Stimulated activated CD4-positive, alpha-beta T cell treated with anti-CD3 and anti-CD28 coated beads, Interleukin-15, amount 100 ng/mL, for 24 hours (primary cell): ENCODE data around the gene SMAGP.
"Not testable (repeated sequence)": the region's sequence is repeated elsewhere in the genome, so short reads cannot be mapped to it uniquely, and the experiment has no call there.

ENCODE experiments used
- DNase-seq: peaks from one replicate; pipeline ENCODE4 v3.0.0-alpha.2; 2020

SMAGP gene, protein sequence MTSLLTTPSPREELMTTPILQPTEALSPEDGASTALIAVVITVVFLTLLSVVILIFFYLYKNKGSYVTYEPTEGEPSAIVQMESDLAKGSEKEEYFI

DNA sequence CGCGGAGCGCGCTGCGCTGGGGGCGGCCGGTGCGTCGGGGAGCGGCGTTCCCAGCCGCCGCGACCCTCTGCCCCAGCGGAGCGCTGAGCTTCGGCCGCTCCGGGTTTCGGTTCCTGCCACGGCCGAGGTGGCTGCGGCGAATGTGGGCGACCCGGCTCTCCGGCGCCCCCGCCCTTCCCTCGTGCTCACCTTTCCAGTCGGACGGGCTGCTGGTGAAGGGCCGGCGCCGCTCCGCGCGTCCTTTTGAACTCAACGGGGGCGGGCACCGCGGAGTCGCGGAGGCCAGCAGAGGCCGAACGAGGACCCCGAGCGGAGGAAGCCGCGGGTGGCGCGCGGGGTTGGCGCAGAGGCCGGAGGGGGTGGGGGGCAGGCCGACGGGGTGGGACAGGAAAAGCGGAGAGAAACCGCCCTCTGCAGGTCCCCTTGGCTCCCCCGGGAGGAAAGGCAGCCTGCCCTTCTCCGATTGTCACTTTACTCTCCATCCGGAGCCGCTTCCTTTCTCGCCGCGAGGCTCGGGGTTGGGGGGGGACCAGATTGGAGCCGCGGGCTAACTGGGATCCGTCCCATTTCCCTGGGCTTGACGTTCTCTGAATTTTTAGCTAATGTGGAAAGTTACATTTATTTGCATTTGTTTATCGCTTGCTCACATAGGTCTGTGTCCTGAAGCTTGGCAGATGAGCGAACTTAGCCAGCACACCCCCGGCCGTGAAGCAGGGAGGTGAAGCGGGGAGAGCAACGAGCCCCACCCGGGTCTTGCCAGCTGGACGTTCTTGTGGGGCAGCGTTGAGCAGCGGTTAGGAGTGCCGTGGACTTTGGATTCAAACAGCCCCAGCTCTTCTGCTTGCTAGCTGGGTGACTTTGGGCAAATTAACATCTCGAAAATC, at the start of gene SMAGP:
Gene SMAGP, minus strand, starts transcription at position 349 of the 884 bp plus-strand sequence. CDS start 1,137 bp downstream, outside the sequence.
- DNase-seq, result peak; percentile 61

DNA sequence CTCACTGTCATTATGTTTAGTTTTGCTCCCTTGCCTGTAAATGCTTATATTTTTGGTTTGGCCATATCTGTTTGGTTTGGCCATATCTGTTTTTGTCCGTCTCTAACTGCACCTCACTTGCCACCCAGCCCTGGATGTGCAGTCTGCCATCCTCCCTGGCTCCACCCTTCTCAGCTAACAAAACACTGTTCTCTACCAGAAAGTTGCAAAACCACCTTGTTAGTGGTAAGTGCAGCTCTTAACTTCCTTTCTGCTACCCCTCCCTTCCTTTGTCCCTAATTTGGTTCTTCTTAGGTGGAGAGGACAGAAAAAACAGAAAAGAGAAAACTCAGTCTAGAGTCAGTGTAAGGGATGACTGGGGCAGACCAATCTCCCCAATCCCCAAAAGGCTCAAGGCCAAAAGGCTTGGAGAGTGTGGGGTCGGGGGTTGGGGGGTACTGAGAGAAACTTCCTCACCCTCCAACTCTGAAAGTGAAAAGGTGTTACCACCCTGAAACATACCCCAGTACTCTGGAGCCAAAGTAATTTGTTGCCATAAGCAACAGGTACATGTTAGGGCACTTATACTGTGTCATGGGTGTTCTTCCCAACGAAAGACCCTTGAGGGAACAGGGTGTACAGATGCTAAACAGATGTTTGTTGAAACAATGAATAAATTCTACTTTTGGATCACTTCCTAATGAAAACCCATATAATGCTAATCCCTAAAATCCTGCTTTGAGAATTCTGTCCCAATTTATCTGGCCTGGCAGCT, 48.8 kb upstream of the SMAGP start:
- DNase-seq, result no peak

DNA sequence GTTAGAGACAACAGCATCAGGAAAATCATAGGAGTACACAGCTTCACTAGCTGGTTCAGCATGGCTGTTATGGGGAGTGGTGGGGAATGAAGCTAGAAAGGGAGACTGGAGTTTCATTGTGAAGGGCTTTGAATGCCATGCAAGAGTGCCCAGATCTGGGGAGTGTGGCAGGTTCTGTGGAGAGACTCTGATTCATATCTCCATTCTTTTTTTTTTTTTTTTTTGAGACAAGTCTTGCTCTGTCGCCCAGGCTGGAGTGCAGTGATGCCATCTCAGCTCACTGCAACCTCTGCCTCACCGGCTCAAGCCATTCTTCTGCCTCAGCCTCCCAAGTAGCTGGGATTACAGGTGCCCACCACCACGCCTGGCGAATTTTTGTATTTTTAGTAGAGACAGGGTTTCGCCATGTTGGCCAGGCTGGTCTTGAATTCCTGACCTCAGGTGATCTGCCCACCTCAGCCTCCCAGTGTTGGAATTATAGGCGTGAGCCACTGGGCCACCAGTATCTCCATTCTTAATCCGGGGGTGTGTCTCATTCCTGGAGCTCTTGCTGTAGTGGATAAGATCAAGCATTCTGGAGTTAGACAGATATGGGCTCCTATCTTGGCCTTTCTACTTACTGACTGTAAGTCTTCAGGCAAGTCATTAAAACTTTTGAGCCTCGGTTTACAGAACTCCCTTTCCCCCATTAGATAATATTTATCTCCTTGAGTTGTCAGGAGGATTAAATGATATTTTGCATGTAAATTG, 48.0 kb upstream of the SMAGP start:
- DNase-seq, result not testable (repeated sequence)

DNA sequence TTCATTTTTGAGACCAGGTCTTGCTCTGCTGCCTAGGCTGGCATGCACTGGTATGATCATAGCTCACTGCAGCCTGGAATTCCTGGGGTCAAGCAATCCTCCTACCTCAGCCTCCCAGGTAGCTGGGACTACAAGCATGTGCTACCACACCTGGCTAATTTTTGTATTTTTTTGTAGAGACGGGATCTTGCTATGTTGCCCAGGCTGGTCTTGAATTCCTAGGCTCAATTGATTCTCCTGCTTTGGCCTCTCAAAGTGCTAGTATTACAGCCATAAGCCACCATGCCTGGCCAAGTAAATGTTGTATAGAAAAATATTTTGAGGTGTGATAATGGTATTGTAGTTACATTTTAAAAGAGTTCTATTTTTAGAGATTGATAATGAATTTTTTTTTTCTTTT, 41.2 kb upstream of the SMAGP start:
- no peak for DNase-seq

DNA sequence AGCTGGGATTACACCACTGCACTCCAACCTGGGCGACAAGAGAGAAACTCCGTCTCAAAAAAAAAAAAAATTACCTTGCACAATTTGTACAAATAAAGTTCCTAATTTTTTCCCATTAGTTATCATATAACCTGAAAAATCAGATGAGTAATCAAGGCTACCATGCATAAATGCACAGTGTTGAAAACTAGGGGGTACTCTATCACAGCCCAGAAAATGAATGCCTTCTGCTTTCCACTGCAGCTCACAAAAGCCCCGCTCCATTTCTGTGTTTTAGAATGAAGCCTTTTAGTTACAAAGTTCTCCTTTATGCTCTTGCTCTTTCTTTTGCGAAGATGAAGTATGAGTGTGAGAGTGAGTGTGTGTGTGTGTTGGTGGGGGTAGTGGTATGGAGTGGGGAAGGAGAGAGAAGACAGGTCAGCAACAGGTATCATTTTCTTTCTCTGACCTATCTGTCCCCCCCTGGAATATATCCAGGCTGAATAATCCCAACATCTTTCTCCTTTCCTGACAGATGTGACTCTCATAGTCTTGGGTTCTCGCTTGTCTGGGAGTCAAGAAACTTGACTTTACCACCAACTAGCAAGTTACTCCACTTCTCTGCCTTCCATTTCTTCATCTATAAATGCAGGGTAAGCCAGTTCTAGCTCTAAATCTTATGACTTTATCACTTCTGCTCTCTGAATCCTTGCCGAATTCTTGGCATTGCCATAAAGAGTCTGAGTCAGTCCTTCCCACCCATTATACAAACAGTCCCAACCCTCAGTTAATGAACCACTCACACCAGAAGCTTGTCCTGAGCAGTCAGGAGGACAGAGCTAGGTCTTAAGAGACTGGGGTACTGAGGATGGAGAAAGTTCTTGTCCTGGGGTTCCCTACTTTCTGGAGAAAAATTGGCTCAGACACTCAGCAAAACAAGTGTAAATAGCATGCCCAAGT, 37.7 kb upstream of the SMAGP start:
- DNase-seq, result no peak

DNA sequence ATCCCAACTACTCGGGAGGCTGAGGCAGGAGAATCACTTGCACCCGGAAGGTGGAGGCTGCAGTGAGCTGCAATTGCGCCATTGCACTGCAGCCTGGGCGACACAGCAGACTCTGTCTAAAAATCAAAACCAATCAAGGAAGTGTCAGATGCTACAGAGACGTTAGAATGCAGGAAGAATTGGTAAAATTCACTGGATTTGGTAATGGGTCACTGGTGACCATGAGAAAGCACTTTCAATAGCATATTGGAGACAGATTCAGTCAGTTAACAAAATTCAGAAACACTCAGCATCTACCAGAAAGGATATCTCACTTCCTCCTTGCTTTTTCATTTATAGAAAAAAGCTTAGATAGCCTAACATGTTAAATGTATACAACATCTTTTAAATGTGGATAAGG, 36.3 kb upstream of the SMAGP start:
- no peak for DNase-seq

DNA sequence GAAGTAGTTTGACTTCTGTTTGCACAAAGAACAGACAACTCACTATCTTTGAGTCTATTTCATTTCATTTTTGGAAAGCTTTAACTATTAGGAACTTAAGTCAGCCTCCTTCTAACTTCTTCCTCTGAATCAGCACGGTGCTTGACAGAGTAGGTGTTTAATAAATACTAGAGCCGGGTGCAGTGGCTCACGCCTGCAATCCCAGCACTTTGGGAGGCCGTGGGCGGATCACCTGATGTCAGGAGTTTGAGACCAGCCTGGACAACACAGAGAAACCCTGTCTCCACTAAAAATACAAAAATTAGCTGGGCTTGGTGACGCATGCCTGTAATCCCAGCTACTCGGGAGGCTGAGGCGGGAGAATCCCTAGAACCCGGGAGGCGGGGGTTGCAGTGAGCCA, 30.6 kb upstream of the SMAGP start:
- not testable (repeated sequence) for DNase-seq

DNA sequence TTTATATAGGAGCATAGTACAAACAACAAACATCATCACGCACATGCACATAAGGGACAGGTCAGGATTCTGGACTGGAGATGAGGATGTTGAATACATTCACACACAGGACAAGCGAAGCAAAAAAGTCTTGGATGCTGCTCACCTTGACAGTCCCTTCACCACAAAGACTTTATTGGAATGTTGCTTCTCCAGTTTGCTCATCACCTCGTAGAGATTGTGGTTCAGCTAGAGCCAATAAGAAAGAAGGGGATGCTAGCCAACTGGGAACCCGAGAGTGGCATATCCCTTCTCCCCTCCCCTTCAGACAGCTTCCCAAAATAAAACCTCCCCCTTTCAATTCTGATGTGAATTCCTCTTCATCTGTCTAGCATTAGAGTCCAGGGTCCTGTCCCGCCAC, 25.4 kb upstream of the SMAGP start:
- DNase-seq, result no peak

DNA sequence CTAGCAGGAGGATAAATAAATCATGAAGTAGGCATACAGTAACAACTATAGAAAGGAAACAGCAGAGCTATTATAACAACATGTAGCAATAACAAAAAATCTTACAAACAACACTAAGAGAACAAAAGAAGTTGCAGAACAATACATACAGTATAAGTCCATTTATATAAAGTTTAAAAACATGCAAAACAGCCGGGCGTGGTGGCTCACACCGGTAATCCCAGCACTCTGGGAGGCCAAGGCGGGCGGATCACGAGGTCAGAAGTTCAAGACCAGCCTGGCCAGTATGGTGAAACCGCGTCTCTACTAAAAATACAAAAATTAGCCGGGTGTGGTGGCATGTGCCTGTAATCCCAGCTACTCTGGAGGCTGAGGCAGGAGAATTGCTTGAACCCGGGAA, 23.9 kb upstream of the SMAGP start:
- not testable (repeated sequence) for DNase-seq

DNA sequence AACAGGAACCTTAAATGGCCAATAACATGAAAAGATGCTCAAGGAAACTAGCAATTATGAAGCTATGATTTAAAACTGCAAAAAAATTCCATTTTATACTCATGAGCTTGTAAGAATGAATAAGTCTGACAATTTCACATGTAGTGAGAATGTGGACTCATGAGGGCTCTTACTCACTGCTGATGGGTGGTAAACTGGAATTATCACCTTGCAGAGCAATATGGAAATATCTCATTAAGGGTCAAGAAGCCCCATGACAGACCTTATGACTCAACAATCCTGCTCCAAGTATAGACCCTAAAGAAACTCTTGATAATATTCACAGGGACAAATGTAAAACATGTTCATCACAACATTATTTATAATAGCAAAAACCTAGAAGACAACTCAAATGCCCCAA, 23.5 kb upstream of the SMAGP start:
- no peak for DNase-seq

DNA sequence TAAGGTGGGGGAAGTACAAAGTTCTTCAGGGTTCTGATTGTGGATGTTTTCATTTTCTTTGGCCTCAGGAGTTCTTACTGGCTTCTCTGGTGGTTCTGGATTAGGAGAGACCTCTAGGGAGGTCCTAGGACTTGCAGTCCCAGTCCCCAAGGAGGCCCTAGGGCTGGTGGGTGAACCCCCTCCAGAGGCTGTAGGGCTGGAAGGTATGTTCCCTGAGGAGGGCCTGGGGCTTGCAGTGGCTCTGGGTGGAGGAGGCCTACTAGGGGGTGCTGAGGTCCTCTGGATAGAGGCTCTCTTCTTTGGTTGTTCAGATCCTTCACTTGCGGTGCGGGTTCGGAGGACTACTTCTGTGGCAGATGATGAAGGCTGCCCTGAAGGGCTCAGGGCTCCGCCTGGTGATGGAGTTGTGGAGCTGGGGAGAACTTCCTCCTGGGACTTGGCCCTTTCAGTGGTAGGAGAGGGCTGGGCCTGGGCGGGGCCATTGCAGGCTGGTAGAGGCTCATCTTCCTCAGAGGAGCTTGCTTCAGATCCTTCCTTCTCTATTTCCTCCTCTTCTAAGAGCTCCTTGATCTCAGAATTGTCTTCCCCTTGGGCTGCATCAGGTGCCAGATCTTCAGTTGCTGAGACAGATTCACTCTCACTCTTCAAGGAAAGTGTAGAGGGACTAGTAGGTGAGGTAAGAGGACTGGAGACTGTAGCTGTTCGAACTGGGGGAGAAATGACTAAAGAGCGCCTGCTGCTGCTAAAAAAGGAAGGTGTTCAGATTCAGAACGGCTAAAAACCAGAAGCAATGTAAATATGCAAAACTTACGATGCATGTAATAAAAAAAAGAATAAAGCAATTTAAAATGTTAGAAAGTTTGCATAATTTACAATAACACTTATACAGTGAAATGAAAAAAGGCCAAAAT, 21.6 kb upstream of the SMAGP start:
- DNase-seq, result not testable (repeated sequence)

DNA sequence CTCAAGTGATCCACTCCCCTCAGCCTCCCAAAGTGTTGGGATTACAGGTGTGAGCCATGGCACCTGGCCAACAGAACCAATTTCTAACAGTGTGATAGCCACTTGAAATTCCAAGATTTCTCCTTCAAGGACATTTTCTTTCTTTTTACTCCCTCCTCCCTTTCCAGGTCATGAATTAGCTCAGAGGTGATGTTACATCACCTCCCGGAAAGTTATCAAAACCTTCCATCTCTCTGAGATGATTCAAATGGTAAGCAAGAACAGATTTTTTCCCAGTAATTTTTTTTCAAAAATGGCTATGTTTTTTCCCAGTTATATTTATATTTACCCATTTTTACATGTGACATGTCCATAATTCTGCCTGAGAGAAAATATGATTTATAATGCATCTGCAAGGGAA, 15.6 kb upstream of the SMAGP start:
- DNase-seq, result no peak

DNA sequence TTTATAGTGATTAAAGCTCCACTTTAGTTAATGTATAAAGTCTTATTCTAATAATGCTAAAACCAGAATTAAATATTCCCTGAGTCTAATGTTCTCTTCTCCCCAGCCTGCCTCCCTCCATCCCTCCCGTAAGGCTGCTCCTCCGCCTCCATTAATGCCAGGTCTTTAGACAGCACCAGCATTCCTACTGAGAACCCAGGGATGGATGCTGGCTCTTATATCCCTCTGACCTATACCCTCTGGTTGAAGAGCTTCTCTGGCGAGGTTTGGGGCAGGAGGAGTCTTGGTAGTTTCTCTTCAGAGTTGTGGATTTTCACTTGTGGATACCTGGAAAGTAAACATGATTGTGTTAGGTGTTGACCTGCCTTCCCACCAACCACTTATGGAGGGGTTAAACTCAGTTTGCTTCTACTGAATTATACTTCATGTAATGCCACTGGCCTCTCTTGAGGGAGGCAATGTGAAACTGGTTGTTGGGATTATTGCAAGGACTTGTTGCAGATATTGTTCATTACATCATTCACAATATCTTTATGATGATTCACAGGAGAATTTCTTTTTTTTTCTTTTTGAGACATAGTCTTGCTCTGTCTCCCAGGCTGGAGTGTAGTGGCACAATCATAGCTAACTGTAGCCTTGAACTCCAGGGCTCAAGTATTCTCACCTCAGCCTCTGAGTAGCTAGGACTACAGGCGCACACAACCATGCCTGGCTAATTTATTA, 11.1 kb upstream of the SMAGP start:
- no peak for DNase-seq

DNA sequence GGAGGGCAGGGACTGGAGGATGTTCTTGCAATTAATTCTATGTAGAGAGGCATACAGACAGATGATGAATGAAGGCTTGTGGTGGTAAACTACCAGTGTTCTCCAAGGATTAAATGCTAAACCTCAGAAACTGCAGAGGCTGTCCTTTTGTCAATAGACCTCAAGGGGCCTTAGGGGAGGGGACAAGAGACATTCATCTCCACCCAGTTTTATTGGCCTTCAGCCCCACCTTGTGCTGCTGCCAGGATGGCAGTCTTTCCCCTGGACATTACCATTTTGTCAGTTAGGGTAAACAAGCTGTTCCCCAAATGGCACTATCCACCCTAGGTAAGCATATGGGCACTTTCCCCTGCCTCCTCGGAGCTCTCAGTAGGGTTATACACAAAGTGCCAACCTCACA, 4.9 kb upstream of the SMAGP start:
- DNase-seq, result no peak

DNA sequence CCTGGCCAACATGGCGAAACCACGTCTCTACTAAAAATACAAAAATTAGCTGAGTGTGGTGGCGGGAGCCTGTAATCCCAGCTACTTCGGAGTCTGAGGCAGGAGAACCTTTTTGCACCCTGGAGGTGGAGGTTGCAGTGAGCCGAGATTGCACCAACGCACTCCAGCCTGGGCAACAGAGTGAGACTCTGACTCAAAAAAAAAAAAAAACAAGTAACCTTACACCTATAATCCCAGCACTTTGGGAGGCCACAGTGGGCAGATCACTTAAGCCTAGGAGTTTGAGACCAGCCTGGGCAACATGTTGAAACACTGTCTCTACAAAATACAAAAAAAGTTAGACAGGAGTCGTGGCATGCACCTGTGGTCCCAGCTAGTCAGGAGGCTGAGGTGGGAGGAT, 2.6 kb upstream of the SMAGP start:
- not testable (repeated sequence) for DNase-seq

DNA sequence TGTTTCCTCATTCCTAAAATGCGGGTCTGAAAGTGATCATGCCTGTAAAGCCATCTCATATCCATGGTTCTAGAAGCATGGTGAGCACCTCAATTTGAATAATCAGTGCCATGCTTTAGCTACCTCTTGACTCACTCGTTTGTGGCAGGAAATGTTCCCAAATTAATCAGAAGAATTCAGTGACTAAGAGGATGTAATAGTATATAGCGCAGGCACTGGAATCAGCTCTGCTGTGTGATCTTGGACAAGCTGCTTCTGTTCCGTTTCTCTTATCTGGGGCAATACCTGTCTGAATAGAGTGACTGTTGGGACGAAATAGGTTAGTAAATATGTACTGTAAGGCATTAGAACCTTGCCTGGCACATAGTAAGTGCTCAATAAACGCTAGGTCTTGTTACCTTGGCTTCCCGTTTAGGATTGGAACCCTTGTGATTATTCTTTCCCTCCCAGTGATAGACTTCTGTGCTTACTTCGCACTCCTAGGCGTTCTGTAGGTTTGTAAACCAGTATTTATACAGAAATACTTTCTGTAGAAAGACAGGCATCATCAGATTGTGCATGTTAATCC, 820 bp upstream of the SMAGP start:
- no peak for DNase-seq

DNA sequence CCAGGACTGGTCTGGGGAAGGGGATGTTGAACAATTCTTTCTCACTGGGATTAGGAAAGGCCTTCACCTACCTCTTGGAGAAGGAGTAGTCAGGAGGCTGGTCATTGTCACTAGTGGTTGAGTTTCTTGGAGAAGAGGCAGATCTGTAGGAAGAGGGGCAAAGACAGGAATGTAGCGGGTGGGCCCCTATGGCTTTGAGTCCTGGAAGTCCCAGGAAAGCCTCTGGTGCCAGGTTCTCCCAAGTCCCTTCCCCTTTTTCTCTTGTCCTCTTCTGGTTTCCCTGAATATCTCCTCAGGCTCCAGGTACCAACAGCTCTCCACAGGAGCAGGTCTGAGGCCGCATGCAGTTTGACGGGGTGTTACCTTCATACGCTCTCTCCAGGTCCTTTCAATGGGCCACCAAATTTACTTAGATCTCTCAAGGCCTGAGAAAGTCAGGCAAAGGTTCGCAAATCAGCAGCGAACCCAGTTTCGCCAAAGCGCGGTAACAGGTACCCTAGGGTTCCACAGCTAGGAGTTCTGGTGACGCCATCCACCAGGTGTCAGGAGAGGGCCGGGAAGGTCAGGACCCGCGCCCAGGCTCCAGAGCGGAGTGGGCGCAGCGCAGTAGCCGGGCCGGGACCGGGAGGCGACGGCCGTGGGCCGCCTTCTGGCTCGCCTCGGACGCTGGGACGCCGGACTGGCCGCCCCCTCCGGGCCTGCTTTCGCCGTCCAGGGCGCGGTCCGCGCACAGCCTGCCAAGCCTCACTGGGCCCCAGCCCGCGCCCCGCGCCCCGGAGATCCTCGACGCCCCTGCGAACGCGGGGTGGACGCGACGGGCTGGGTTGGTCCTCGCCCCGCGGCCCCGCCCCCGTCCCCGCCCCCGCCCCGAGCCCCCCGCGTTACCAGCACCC, 795 bp downstream of the SMAGP start:
- peak; percentile 71 for DNase-seq

DNA sequence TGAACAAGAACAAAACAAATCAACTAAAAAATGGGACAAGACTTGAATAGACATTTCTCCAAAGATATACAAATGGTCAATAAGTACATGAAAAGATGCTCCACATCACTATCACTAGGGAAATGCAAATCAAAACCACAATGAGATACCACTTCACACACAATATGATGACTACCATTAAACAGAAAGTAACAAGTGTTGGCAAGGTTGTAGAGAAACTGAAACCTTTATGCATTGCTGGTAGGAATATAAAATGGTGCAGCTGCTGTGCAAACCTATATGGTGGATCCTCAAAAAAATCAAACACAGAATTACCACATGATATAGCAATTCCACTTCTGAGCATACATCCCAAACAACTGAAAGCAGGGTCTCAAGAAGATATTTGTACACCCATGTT, 5.2 kb downstream of the SMAGP start:
- no peak for DNase-seq

DNA sequence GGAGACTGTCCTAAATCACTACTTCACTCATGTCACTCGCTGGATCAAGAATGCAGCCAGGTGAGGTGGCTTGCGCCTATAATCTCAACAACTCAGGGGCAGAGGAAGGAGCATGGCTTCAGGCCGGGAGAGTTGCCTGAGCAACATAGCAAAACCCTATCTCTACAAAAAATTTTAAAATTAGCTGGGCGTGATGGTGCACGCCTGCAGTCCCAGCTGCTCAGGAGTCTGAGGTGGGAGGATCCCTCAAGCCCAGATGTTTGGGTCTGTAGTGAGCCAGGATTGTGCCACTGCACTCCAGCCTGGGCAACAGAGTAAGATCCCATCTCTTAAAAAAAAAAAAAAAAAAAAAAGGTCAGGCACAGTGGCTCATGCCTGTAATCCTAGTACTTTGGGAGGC, 5.9 kb downstream of the SMAGP start:
- no peak for DNase-seq
